Mononuclear cell (primary cell): Measurements from ENCODE around the gene NIM1K. TPM values are rescaled to one million over a fixed set of nuclear protein-coding genes. Genes with fewer than 3 reads are reported as not detected.
"Not testable (repeated sequence)": the region's sequence is repeated elsewhere in the genome, so short reads cannot be mapped to it uniquely, and the experiment has no call there.

Experiments used
- H3K27me3 ChIP-seq: 2 replicates; pipeline ENCODE4 v1.6.0; 2011; ENCODE audit warnings: low read length, control low read depth; ENCODE audit not compliant: insufficient read depth
- H3K4me1 ChIP-seq: 2 replicates; pipeline ENCODE4 v1.5.1; 2011; ENCODE audit warnings: mild to moderate bottlenecking, low read length, control low read depth; ENCODE audit not compliant: insufficient read depth
- H3K4me3 ChIP-seq: 2 replicates; pipeline ENCODE4 v1.5.1; 2011; ENCODE audit warnings: mild to moderate bottlenecking, low read length, moderate library complexity
- H3K9me3 ChIP-seq: 2 replicates; pipeline ENCODE4 v1.5.1; 2011; ENCODE audit warnings: low read depth, mild to moderate bottlenecking, control low read depth, low read length
- total RNA-seq: library from RNA; depleted of rRNA; stranded (reverse); fragments of >200 nt; gene quantifications from one replicate; pipeline ENCODE4 v1.2.3, GENCODE V29; 2012

Gene NIM1K
- total RNA-seq: 0.21 TPM

DNA sequence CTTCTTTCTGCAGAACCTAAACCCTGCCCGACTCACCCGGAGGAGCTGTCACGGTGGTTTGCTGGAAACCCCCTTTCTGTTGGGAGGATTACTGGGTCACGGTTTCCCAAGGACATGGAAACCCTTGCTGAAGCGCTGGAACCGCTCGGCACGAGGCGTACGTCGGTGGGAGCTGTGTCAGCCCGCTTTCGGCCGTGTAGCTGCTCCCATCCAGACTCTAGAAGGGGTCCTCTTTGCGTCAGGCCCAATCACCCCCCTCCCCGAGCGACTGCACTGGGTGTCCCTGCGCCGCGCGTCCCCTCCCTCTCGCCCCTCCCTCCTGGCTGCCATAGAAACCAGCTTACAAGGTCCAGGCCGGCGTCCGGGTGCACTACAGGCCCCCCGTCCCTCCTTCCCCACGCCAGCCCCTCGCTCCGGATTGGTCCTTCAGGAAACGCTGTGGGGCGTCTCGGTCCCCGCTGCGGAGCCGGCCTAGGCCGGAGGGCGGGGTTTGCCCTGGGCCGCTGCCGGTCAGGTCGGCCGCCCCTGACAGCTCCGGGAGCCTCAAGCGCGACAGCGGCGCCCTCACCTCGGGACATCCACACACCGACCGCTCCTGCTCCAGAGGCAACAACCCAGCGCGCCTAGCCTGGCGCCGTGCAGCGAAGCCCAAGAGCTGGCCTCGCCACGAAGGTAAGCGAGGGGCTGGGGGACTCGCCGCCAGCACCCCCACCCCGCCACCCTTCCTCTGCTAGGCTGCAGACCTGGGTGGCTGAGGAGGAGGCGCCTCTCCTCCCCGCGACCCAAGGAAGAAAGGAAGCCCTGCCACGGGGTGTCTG, at the start of gene NIM1K:
Gene NIM1K (plus strand): TSS at position 486 of the 818 bp plus-strand sequence. CDS start 53,551 bp downstream, outside the sequence.
- Histone ChIP-seq H3K4me3 (peak within 1 kb of the TSS; percentile 23), H3K4me1 (peaks cover 29% of the 10 kb centered on the region), H3K27me3 (peaks cover 38% of the 10 kb centered on the region), H3K9me3 (no peaks in the 10 kb centered on the region)

DNA sequence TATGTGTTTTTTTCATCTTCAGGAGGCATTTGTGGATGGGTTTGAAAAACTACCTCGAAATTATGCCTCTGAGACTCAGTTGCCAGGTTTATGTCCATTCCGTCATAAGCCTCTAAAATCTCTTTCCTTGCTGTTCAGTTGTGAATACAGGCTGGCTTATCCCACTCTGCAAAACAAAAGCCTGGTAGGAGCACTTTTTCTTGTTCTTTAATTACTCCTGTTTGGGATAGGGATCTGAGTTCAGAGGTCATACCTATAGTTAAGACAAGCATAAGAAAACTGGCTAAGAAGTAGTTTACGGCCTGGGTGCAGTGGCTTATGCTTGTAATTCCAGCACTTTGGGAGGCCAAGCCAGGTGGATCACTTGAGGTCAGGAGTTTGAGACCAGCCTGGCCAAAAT, 47.0 kb upstream of the NIM1K start:
- Histone ChIP-seq H3K4me1 (no peaks in the 10 kb centered on the region), H3K9me3 (no peaks in the 10 kb centered on the region), H3K4me3 (no peak overlapping the region), H3K27me3 (no peaks in the 10 kb centered on the region)

DNA sequence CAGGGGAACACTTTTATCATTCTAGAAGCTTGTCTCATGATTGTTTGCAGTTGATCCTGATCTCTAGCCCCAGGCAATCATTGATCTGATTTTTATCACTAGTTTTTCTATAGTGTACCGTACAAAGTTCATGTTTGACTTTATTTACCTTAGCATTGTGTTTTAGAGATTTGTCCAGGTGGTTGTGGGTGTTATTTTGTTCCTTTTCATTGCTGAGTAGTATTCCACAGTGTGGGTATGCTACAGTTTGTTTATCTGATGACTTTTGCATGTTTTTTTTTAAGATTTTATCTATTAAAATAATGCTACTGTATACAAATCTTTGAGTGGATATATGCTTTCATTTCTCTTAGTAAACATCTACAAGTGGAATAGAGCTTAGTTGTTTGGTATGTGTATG, 45.1 kb upstream of the NIM1K start:
- Histone ChIP-seq H3K4me1 (no peaks in the 10 kb centered on the region), H3K9me3 (no peaks in the 10 kb centered on the region), H3K27me3 (no peaks in the 10 kb centered on the region), H3K4me3 (no peak overlapping the region)

DNA sequence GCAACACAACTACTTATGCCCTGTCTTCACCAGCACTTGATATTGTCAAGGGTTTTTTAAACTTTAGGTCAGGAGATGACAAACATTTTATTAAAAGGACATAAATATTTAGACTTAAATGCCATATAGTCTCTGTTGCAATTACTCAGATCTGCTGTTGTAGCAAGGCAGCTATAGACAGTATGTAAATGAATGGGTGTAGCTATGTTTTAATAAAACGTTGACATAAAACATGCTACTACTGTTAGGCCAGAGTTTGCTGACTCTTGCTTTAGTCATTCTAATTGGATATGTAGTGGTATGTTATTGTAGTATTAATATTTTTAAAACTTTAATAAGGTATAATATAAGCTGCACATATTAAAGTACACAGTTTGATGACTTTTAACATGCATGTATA, 43.6 kb upstream of the NIM1K start:
- Histone ChIP-seq H3K4me3 (no peak overlapping the region), H3K27me3 (no peaks in the 10 kb centered on the region), H3K9me3 (no peaks in the 10 kb centered on the region), H3K4me1 (no peaks in the 10 kb centered on the region)

DNA sequence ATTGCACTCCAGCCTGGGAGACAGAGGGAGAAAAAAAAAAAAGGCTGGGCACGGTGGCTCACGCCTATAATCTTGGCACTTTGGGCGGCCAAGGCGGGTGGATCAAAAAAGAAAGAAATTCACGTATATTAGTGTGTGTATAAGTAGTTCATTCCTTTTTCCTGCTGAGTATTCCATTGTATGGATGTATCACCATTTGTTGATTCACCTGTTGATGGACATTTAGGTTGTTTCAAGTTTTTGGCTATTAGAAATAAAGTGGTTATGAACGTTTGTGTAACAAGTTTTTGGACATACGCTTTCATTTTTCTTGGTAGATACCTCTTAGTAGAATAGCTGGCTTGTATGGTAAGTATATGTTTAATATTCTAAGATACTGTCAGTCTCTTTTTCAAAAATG, 42.8 kb upstream of the NIM1K start:
- Histone ChIP-seq H3K4me3 (no peak overlapping the region), H3K27me3 (no peaks in the 10 kb centered on the region), H3K9me3 (no peaks in the 10 kb centered on the region), H3K4me1 (no peaks in the 10 kb centered on the region)

DNA sequence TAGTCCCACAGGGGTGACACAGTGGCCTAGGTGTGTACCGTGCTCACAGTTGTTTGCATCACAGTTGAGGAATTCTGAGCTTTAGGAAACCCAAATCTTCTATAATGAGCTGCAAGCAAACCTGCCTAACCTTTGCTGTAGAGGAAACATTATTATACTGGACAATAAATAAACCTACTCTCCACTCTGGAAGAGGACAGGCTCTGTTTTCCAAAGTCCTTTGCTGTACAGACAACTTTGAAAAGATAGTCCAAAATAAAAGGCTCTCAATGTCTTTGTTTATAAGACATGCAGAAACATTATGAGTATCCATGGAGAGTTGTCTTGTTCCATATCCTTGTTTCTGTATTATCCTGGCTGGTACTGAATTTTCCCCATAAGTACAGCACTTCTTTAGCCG, 42.0 kb upstream of the NIM1K start:
- Histone ChIP-seq H3K27me3 (no peaks in the 10 kb centered on the region), H3K4me1 (no peaks in the 10 kb centered on the region), H3K4me3 (no peak overlapping the region)

DNA sequence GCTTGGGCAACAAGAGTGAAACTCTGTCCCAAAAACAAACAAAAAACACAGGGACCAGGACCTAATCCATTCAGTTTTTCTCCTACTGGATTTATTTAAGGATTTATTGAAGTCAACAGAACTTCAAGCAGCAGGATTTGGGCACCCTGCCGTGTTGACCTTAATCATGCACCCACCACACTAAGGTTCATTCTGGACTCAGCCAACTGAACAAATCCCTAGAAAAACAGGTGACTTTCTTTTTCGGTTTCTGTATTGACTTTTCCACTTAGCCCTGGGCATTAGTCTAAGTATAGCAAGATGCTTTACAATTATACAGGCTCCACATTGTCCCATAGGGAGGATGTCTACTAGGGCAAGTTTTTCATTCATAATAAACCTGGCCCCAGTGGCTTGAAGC, 41.3 kb upstream of the NIM1K start:
- no peaks in the 10 kb centered on the region for H3K9me3 ChIP-seq
- H3K4me1 ChIP-seq: no peaks in the 10 kb centered on the region
- no peaks in the 10 kb centered on the region for H3K27me3 ChIP-seq
- H3K4me3 ChIP-seq: no peak overlapping the region

More for the DNA sequence above, 42.0 kb upstream of the NIM1K start:
- no peaks in the 10 kb centered on the region for H3K9me3 ChIP-seq

DNA sequence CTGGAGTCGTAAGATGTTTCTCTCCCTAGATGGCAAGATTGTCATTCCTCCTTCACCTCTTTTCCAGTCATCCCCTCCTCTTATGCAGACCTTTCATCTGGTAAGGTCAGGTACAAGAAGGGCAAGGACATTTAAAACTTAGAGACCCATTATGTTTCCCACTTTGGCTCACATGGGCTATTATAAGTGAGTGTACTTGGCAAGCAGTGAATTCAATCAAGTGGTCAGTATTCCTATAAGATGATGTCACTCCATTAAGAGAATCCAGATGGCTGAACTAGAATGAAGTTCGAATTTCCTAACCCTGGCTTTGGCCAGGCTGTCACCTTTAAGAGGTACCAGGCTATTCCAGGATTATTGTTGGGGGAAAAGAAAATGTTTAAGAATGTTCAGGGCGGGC, 39.1 kb upstream of the NIM1K start:
- Histone ChIP-seq H3K4me3 (no peak overlapping the region), H3K4me1 (no peaks in the 10 kb centered on the region), H3K9me3 (no peaks in the 10 kb centered on the region), H3K27me3 (no peaks in the 10 kb centered on the region)

DNA sequence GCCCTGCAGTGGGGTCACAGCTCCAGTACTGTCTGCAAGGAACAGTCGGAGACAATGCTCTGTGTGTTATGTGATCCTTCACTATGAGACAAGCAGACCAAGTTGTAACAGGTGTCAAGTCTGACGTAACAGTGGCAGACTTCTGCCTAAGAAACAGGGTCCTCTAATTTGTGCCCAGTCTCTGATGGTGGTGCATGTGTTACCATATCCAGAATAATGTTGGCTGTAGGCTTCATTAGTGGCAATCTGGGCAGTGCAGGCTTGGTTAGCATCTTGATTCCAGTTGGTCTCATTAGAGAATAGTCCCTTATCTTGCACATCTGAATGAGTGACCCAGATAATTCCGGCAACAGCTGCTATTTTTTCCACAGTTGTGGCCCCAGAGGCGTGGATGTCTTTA, 37.6 kb upstream of the NIM1K start:
- no peaks in the 10 kb centered on the region for H3K9me3 ChIP-seq
- H3K4me3 ChIP-seq: no peak overlapping the region
- H3K27me3 ChIP-seq: no peaks in the 10 kb centered on the region
- H3K4me1 ChIP-seq: no peaks in the 10 kb centered on the region

DNA sequence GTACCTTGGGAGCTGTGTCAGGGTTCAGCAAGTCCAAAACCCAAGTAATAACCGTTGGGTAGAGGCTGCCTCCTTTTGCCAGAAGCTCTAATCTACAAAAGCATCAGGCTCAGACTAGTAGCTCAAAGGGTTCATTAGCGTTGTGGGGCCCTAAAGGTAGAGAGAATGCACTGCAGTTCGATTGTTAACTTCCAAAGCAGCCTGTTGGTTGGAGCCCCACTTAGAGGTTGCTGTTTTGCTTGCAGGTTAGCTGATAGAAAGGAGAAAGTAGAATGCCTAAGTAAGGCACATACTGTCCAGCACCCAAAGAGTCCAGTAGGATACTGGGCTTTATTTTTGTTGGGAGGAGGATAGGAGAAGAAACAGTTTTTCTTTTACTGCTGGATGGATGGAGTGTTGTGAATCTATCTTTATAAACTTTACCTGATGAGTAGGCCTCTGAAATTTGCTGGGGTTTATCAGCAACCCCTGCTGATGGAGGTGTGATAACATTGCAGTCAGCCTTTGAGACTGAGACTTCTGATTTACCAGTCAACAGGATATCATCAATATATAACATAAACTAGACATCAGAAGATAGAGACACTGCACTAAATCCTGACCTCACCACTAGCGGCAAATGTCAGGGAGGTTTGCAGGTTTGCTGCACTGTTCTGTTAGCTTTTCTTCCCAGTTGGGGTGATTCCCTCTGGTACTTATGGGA, 36.5 kb upstream of the NIM1K start:
- H3K4me1 ChIP-seq: peaks cover under 1% of the 10 kb centered on the region
- H3K4me3 ChIP-seq: no peak overlapping the region
- H3K27me3 ChIP-seq: no peaks in the 10 kb centered on the region
- no peaks in the 10 kb centered on the region for H3K9me3 ChIP-seq

DNA sequence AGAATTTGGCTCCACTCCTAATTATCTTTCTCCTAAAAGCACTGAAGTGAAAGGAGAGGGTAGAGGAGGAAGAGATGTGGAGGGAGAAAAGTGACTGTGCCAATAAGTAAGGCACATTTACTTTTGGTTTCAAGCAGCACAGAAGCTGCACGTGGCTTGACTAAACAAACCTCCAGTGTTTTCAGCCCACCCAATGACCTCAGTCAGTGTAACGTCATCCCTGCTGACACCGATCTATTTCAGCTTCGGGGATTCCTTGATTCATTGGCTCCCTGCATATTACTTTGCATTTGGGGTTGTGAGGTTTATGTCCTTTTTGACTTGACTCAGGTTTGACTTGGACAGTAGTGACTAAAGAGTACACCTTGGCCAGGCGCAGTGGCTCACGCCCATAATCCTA, 35.6 kb upstream of the NIM1K start:
- Histone ChIP-seq H3K4me3 (no peak overlapping the region), H3K27me3 (no peaks in the 10 kb centered on the region), H3K4me1 (peaks cover 7% of the 10 kb centered on the region), H3K9me3 (no peaks in the 10 kb centered on the region)

DNA sequence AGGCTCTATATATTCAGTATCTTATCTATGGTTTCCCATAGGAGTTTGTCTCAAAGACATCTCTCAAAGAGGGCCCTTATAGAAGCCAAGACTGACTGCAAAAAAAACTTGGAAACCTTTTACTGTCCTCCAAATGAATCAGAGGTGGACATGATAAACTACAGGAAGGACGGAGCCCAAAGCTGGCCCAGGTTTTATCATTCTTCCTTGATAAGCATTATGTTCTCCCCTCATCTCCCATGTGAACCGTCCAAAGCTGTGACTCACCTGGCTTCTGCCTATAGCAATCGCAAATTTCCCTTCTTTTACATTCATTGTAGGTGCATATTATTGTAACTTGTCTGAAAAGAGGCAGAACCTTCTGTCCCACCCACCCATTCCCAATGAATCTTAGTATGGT, 35.0 kb upstream of the NIM1K start:
- no peaks in the 10 kb centered on the region for H3K9me3 ChIP-seq
- no peaks in the 10 kb centered on the region for H3K27me3 ChIP-seq
- peaks cover 9% of the 10 kb centered on the region for H3K4me1 ChIP-seq
- H3K4me3 ChIP-seq: no peak overlapping the region

DNA sequence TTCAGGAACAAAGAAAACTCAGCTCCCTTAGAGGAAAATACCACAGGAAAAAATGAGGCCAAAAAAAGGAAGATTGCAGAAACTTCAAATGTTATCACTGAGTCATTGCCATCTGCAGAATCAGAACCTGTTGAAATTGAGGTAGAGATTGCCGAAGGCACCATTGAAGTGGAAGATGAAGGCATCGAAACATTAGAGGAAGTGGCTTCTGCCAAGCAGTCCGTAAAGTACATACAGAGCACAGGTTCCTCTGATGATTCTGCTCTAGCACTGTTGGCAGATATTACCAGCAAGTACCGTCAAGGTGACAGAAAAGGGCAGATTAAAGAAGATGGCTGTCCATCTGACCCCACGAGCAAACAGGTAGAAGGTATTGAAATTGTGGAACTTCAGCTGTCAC, 30.8 kb upstream of the NIM1K start:
- H3K27me3 ChIP-seq: no peaks in the 10 kb centered on the region
- no peak overlapping the region for H3K4me3 ChIP-seq
- H3K4me1 ChIP-seq: peaks cover 9% of the 10 kb centered on the region
- no peaks in the 10 kb centered on the region for H3K9me3 ChIP-seq

DNA sequence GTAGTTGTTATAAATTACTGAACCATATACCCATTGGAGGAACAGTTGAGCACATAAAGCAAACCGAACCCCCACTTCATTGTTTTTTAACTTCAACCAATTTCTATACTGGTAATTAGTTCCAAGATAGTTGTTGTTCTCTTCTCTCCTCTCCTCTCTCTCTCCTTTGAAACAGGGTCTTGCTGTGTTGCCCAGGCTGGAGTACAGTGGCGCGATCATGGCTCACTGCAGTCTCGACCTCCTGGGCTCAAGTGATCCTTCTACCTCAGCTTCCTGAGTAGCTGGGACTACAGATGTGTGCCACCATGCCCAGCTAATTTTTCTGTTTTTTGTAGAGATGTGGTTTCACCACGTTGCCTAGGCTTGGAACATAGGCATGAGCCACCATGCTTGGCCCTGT, 27.2 kb upstream of the NIM1K start:
- not testable (repeated sequence) for H3K27me3 ChIP-seq, H3K4me3 ChIP-seq, H3K9me3 ChIP-seq, H3K4me1 ChIP-seq

DNA sequence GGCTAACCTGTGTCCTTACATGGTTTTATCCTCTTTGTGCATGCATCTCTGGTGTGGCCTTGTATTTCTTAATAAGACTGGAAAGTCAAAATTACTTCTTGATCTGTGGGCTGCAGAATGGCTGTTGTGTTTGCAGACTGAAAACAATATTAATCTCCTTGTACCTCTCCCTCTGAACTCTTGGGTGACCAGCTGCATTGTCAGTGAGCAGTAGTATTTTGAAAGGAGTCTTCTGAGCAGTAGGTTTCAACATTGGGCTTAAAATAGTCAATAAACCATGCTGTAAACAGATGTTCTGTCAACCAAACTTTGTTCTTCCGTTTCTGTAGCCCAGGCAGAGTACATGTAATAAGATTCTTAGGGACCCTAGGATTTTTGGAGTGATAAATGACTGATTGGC, 26.7 kb upstream of the NIM1K start:
- no peak overlapping the region for H3K4me3 ChIP-seq
- H3K27me3 ChIP-seq: no peaks in the 10 kb centered on the region
- H3K4me1 ChIP-seq: peaks cover 9% of the 10 kb centered on the region
- H3K9me3 ChIP-seq: no peaks in the 10 kb centered on the region

DNA sequence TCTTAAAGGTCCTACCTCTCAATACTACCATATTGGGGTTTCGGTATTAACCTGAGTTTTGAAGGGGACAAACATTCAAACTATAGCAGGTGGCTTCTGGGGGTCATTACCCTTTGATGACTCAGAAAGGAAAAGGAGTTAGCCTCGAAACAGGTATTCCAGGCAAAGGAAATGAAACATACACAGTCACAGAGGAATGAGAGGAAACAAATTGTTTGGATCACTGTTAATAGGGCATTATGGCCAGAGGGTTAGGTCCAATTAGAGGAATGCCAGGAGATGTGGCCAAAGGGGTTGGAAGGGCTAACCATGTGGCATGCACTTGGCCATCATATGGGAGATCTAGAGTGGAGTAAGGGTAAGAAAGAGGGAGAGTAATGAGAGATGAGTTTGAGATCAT, 23.9 kb upstream of the NIM1K start:
- Histone ChIP-seq H3K27me3 (no peaks in the 10 kb centered on the region), H3K9me3 (no peaks in the 10 kb centered on the region), H3K4me3 (no peak overlapping the region), H3K4me1 (no peaks in the 10 kb centered on the region)
